CD4-positive, alpha-beta T cell (primary cell): ENCODE measurements around the gene VPS13A. TPM values are rescaled to one million over a fixed set of nuclear protein-coding genes. Genes with fewer than 3 reads are reported as not detected.

ENCODE experiments used
- ATAC-seq: fragments of 200-7000 bp; cut with Tn5 transposase; one replicate; pipeline ENCODE4 v1.10.0; 2022; ENCODE audit warnings: mild to moderate bottlenecking; ENCODE audit not compliant: poor library complexity
- CTCF ChIA-PET: fragments of 350-600 bp; sonication (Branson Sonifier 250); formaldehyde crosslinking; loops from one replicate; lab custom pipeline; 2021; ENCODE audit warnings: antibody characterized with exemption, inconsistent platforms; lab: Charles Lee
- POLR2A ChIA-PET: fragments of 350-600 bp; sonication (Branson Sonifier 250); formaldehyde crosslinking; loops from one replicate; lab custom pipeline; 2021; ENCODE audit warnings: antibody characterized with exemption, inconsistent platforms; lab: Charles Lee
- DNase-seq, 14 experiments: peaks; one replicate each; pipeline ENCODE4 v3.0.0-alpha.2; 2013 to 2020; ENCODE audit warnings: mixed read lengths in 2 of 14
- H3K27ac ChIP-seq, 2 donors: one replicate each; pipeline versions ENCODE4 v1.5.1 to v1.7.0; 2013; ENCODE audit warnings: low read length in 2 of 2, low read depth in 1 of 2, mild to moderate bottlenecking in 1 of 2
- H3K27me3 ChIP-seq, 2 experiments: 1 replicate in 1 of 2; 2 replicates in 1 of 2; pipeline versions ENCODE4 v1.6.1 to v1.7.0; 2013; ENCODE audit warnings: low read length in 2 of 2, control low read depth in 1 of 2, mild to moderate bottlenecking in 1 of 2, moderate library complexity in 1 of 2; ENCODE audit not compliant: insufficient read depth in 2 of 2, control insufficient read depth in 1 of 2
- H3K36me3 ChIP-seq: one replicate; pipeline ENCODE4 v1.6.1; 2013; ENCODE audit warnings: low read length, control low read depth; ENCODE audit not compliant: insufficient read depth
- H3K4me1 ChIP-seq: one replicate; pipeline ENCODE4 v1.6.1; 2013; ENCODE audit warnings: low read length, control low read depth; ENCODE audit not compliant: insufficient read depth
- H3K4me3 ChIP-seq: one replicate; pipeline ENCODE4 v1.5.1; 2013; ENCODE audit warnings: mild to moderate bottlenecking, low read length, moderate library complexity
- H3K9me3 ChIP-seq, 2 experiments: 1 replicate in 1 of 2; 2 replicates in 1 of 2; pipeline versions ENCODE4 v1.6.1 to v1.7.0; 2013; ENCODE audit warnings: low read length in 2 of 2, mild to moderate bottlenecking in 2 of 2, control low read depth in 1 of 2, moderate library complexity in 1 of 2; ENCODE audit not compliant: control insufficient read depth in 1 of 2, insufficient read depth in 1 of 2
- H3K27ac Mint-ChIP-seq: one replicate; pipeline ENCODE4 v1.8.0; 2020; ENCODE audit warnings: mixed read lengths
- H3K27me3 Mint-ChIP-seq: one replicate; pipeline ENCODE4 v1.8.0; 2021; ENCODE audit warnings: mixed read lengths
- H3K36me3 Mint-ChIP-seq: one replicate; pipeline ENCODE4 v1.8.0; 2021; ENCODE audit warnings: low read depth, mixed read lengths
- H3K4me1 Mint-ChIP-seq: one replicate; pipeline ENCODE4 v1.8.0; 2021; ENCODE audit warnings: low read depth, mixed read lengths
- H3K4me3 Mint-ChIP-seq: one replicate; pipeline ENCODE4 v1.8.0; 2020; ENCODE audit warnings: mild to moderate bottlenecking, mixed read lengths
- H3K9me3 Mint-ChIP-seq: one replicate; pipeline ENCODE4 v1.8.0; 2020; ENCODE audit warnings: mixed read lengths
- intact Hi-C, 2 experiments: fragments of 100-400 bp; cut with DNase I in 1 of 2; cut with micrococcal nuclease in 1 of 2; formaldehyde crosslinking; loops; one replicate each; pipeline versions ENCODE4 v1.15.1 to v1.9.0; 2023 to 2025; cut with DNase I, micrococcal nuclease
- polyA plus RNA-seq, 2 donors: library from polyadenylated mRNA; unstranded; fragments of 120-200 nt; gene quantifications; one replicate each; pipeline ENCODE4 v1.2.1, GENCODE V29; 2013
- total RNA-seq, 174 experiments: library from RNA in 2 of 174; stranded (reverse) in 2 of 174; gene quantifications; one replicate each; pipeline ENCODE4 v1.2.3 and lab custom pipeline; 2021 to 2026
- TF ChIP-seq, protein P1 (sequence below): fragments of 200-600 bp; IDR thresholded peaks from one replicate; pipeline ENCODE4 v1.8.0; 2022; ENCODE audit warnings: antibody characterized with exemption, mild to moderate bottlenecking

The VPS13A gene
- total RNA-seq (10 to 100 TPM; 37.3 to 41.1 TPM), total RNA-seq (lab: John Stamatoyannopoulos, UW) (91.3 to 234 (median 139) reads per million in 172 experiments)
- 37.2 TPM for polyA plus RNA-seq (2013, experiment 1 of 2)
- polyA plus RNA-seq (2013, experiment 2 of 2), result 41.3 TPM

DNA sequence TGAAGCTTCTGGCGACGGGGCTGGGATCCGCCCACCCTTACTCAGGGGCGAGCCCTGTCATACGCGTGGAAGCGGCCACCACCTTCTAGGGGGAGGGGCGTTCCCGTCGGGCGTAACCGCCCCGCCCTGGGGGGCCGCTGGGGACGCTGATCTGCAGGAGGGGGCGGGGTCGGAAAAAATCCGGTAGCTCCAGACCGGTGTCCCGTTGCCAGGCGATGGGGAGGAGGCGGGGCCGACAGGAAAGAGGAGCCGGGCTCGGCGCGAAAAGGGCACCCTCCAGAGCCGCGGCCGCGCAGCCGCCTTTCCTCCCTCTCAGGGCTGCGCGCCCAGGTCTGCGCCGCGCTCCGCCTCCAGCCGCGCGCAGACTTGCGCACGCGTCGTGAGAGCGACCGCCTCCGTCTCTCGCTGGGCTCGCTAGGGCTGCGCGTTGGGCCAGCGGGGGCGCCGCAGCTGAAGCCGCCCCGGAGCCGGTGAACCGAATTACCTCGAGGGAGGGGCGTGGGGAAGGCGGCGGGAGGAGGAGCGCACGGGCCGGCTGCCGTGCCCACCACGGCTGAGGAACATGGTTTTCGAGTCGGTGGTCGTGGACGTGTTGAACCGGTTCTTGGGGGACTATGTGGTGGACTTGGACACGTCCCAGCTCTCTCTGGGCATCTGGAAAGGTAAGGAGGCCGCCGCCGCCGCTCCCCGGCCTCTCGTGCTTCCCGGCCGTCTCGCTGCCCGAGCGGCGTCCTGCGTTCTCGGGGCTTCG is at the start of gene VPS13A:
TSS of gene VPS13A (plus strand) at position 392 of the 751 bp plus-strand sequence. CDS start at position 563, 171 bp downstream.
- Histone ChIP-seq H3K27me3 (no peaks in the 10 kb centered on the region), H3K4me3 (peak within 1 kb of the TSS; percentile 97), H3K27ac (peak within 1 kb of the TSS; percentile 79), H3K9me3 (no peaks in the 10 kb centered on the region), H3K36me3 (no peaks in the 10 kb centered on the region), H3K4me1 (peaks cover 17% of the 10 kb centered on the region)
- Mint-ChIP-seq H3K36me3 (peaks cover 5% of the 10 kb centered on the region), H3K4me1 (peaks cover 41% of the 10 kb centered on the region), H3K9me3 (no peaks in the 10 kb centered on the region), H3K27ac (peak within 1 kb of the TSS; percentile 89), H3K27me3 (no peaks in the 10 kb centered on the region), H3K4me3 (peak within 1 kb of the TSS; percentile 91)
- DNase-seq, result peak; percentile 75 to 97 (median 86)
- TF ChIP-seq, protein P1, sequence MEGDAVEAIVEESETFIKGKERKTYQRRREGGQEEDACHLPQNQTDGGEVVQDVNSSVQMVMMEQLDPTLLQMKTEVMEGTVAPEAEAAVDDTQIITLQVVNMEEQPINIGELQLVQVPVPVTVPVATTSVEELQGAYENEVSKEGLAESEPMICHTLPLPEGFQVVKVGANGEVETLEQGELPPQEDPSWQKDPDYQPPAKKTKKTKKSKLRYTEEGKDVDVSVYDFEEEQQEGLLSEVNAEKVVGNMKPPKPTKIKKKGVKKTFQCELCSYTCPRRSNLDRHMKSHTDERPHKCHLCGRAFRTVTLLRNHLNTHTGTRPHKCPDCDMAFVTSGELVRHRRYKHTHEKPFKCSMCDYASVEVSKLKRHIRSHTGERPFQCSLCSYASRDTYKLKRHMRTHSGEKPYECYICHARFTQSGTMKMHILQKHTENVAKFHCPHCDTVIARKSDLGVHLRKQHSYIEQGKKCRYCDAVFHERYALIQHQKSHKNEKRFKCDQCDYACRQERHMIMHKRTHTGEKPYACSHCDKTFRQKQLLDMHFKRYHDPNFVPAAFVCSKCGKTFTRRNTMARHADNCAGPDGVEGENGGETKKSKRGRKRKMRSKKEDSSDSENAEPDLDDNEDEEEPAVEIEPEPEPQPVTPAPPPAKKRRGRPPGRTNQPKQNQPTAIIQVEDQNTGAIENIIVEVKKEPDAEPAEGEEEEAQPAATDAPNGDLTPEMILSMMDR, result peak; percentile 40
- ChIA-PET CTCF (interaction anchor here (3.5 kb wide), 1 partner anchor 10 kb away, joined by 22 read pairs; no protein-coding TSS in a partner anchor), POLR2A (interaction anchor here (0.8 to 2.2 kb wide), 6 partner anchors 10 to 1120 kb away, joined by 3 to 10 read pairs (median 6); partner anchors contain the start of genes PSAT1 and RFK)
- intact Hi-C loops, result loop anchor here (1.0 to 10.0 kb wide), 7 partner anchors 10 to 1115 kb away; partner anchors contain the start of genes CEP78 (in 1 of the 2), GCNT1 (in 1 of the 2) and RFK (in 1 of the 2)
- ATAC-seq, result peak; percentile 84

DNA sequence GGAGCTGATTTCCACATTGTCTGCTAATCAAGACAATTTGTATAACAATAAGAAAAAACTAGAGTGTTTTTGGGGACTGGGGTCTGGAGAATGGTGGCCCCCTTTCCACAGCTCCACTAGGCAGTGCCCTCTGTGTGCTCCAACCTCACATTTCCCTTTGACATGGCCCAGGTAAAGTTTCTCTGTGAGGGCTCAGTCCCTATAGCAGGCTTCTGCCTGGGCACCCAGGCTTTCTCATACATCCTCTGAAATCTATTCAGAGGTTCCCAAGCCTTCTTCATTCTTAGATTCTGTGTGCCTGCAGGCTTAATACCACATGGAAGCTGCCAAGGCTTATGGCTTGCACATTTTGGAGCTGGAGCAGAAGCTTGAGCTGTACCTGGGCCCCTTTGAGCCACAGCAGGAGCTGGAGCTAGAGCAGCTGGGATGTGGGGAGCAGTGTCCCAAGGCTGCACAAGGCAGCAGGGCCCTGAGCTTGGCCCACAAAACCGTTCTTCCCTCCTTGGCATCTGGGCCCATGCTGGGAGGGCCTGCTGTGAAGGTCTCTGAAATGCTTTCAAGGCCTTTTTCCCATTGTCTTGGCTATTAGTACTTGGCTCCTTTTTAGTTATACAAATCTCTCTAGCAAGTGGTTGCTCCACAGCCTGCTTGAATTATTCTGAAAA is 49.1 kb upstream of the VPS13A start:
- Histone ChIP-seq H3K27ac (no peak overlapping the region), H3K9me3 (peaks cover 0 to 15% of the 10 kb centered on the region in 2 experiments), H3K36me3 (no peaks in the 10 kb centered on the region), H3K4me1 (no peaks in the 10 kb centered on the region), H3K27me3 (peaks cover 0 to 21% of the 10 kb centered on the region in 2 experiments), H3K4me3 (no peak overlapping the region)
- no peaks in the 10 kb centered on the region for H3K36me3 Mint-ChIP-seq
- DNase-seq (no peak), ATAC-seq (no peak)
- H3K4me3 Mint-ChIP-seq, result no peak overlapping the region
- H3K9me3 Mint-ChIP-seq, result no peaks in the 10 kb centered on the region
- POLR2A ChIA-PET, result no interaction called here
- H3K4me1 Mint-ChIP-seq, result no peaks in the 10 kb centered on the region
- H3K27me3 Mint-ChIP-seq, result peaks cover 16% of the 10 kb centered on the region
- CTCF ChIA-PET, result no interaction called here
- intact Hi-C loops, result no loop called here
- TF ChIP-seq, protein P1, result no peak
- H3K27ac Mint-ChIP-seq, result no peak overlapping the region

DNA sequence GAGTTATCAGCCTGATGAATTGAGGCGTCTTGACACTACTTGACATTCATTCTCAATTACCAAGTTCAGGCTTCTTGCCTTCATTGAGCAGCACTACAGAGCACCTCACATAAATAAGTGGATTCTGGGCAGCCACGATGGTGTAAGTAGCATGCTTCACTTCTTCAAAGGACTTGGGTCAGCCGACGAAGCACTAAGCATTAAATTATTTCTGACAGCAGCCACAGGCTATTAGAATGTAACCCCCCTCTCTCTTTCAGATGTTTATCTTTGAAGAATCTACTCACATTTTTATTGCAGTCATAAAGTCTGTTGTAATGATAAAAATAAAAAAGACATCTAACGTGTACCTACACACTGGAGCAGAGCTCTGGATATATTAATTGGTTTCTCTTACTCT is 45.9 kb upstream of the VPS13A start:
- Histone ChIP-seq H3K27me3 (peaks cover 0 to 5% of the 10 kb centered on the region in 2 experiments), H3K27ac (no peak overlapping the region), H3K9me3 (peaks cover 0 to 15% of the 10 kb centered on the region in 2 experiments), H3K36me3 (no peaks in the 10 kb centered on the region), H3K4me1 (no peaks in the 10 kb centered on the region), H3K4me3 (no peak overlapping the region)
- DNase-seq (no peak), ATAC-seq (no peak)
- peaks cover 29% of the 10 kb centered on the region for H3K27me3 Mint-ChIP-seq
- no peaks in the 10 kb centered on the region for H3K36me3 Mint-ChIP-seq
- no peaks in the 10 kb centered on the region for H3K4me1 Mint-ChIP-seq
- H3K27ac Mint-ChIP-seq, result no peak overlapping the region
- H3K9me3 Mint-ChIP-seq, result no peaks in the 10 kb centered on the region
- ChIA-PET CTCF (no interaction called here), POLR2A (no interaction called here)
- TF ChIP-seq, protein P1, result no peak
- H3K4me3 Mint-ChIP-seq, result no peak overlapping the region
- intact Hi-C loops, result no loop called here
